22Rv1 (cell line): ENCODE results near the gene RBBP6.

Experiments used
- ZFX ChIP-seq: fragments of 450-650 bp; IDR thresholded peaks from 2 replicates; pipeline ENCODE4 v1.6.1; 2017; ENCODE audit warnings: antibody characterized with exemption, borderline replicate concordance
- TF ChIP-seq, protein P1 (sequence below): fragments of 450-650 bp; IDR thresholded peaks from 2 replicates; pipeline ENCODE4 v1.5.1; 2017; ENCODE audit warnings: mild to moderate bottlenecking

DNA sequence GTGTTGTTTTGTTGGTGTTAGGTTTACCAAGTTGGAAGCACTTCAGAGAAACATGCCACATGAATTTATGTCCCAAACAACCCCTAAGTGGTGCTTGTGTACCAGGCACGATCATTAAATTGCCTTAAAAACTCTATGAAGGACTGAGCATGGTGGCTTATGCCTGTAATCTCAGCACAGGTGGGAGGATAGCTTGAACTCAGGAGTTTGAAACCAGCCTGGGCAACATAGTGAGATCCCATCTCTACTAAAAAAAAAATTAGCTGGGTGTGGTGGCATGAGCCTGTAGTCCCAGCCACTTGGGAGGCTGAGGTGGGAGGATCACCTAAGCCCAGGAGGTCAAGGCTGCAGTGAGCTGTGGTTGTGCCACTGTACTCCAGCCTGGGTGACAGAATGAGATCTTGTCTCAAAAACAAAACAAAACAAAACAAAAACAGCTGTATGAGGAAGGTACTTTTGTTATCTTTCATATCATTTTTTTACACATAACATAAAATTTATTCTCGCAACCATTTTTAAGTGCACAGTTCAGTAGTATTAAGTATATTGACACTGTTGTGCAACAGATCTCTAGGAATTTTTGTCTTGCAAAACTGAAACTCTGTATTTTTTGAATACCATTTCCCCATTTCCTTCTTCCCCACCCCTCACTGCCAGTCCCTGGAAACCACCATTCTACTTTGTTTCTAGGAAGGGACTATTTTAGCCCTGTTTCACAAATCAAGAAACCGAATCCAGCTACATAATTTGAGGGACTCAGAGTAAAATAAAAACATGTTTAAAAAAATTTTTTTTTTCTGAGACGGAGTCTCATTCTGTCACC is 14.3 kb upstream of the RBBP6 start:
- TF ChIP-seq, protein P1, sequence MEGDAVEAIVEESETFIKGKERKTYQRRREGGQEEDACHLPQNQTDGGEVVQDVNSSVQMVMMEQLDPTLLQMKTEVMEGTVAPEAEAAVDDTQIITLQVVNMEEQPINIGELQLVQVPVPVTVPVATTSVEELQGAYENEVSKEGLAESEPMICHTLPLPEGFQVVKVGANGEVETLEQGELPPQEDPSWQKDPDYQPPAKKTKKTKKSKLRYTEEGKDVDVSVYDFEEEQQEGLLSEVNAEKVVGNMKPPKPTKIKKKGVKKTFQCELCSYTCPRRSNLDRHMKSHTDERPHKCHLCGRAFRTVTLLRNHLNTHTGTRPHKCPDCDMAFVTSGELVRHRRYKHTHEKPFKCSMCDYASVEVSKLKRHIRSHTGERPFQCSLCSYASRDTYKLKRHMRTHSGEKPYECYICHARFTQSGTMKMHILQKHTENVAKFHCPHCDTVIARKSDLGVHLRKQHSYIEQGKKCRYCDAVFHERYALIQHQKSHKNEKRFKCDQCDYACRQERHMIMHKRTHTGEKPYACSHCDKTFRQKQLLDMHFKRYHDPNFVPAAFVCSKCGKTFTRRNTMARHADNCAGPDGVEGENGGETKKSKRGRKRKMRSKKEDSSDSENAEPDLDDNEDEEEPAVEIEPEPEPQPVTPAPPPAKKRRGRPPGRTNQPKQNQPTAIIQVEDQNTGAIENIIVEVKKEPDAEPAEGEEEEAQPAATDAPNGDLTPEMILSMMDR: no peak
- TF ChIP-seq ZFX: no peak
